Measurements from ENCODE around the gene SLC25A18. TPM values are rescaled to one million over a fixed set of nuclear protein-coding genes. Genes with fewer than 3 reads are reported as not detected.

The SLC25A18 gene
- total RNA-seq, 2 donors from 2014 or later = 2.1 to 4.9 TPM

GRCh38 chr22:17638432-17639246, 75.3 kb downstream of the SLC25A18 start, which contains the start of gene BCL2L13:
Gene BCL2L13 (plus strand): TSS chr22:17638757. CDS start chr22:17655712, 16,955 bp downstream.
- DNase-seq (peak; percentile 93 to 95 (median 94)), ATAC-seq (peak; percentile 98)
- Histone ChIP-seq H3K27me3 (no peaks in the 10 kb centered on the region), H3K36me3 (replicated peaks in 1 of 2; ENCODE audit: insufficient read depth in 1 of 2, low read depth in 2 of 2) (no peaks in the 10 kb centered on the region), H3K4me1 (peaks cover 21% of the 10 kb centered on the region), H3K4me3 (peak within 1 kb of the TSS; percentile 74 to 76), H3K9me3 (no peaks in the 10 kb centered on the region), H3K27ac (peak within 1 kb of the TSS; percentile 97 to 99 (median 98))
- peak in 4 of 7 experiments; percentile 22 to 29 (median 26) for TF ChIP-seq CTCF (IDR thresholded peaks at IDR 0.05)
- TF ChIP-seq POLR2A (IDR thresholded peaks at IDR 0.05) = peak; percentile 97 to 99 (median 99)
- 0 to 1% methylated on average over 20 to 69 of the region's 70 CpGs for WGBS, 2 donors
- intact Hi-C loops (cut with DNase I) = no loop called here

GRCh38 chr22:17639247-17639741, 76.0 kb downstream of the SLC25A18 start:
- Histone ChIP-seq H3K36me3 (replicated peaks in 1 of 2; ENCODE audit: insufficient read depth in 1 of 2, low read depth in 2 of 2) (no peaks in the 10 kb centered on the region), H3K4me3 (peak overlapping the region; percentile 74 to 76), H3K4me1 (peaks cover 21% of the 10 kb centered on the region), H3K9me3 (no peaks in the 10 kb centered on the region), H3K27ac (peak overlapping the region; percentile 97 to 99 (median 98)), H3K27me3 (no peaks in the 10 kb centered on the region)
- TF ChIP-seq POLR2A (IDR thresholded peaks at IDR 0.05) = no peak
- no peak for TF ChIP-seq CTCF (IDR thresholded peaks at IDR 0.05)
- WGBS, 2 donors = 2 to 3% methylated on average over 8 of the region's 8 CpGs
- ATAC-seq = peak; percentile 33
- peak; percentile 32 to 56 (median 36) for DNase-seq
- intact Hi-C loops (cut with DNase I) = no loop called here

Other genes starting within 250 kb of the SLC25A18 start
- gene CECR2, start 194.0 kb upstream of the SLC25A18 start, total RNA-seq = 1 to 10 TPM; 2.6 to 3.4 TPM
- 10 to 100 TPM; 38.1 to 58.7 TPM for gene ATP6V1E1, start 65.3 kb downstream of the SLC25A18 start, total RNA-seq
- 10 to 100 TPM; 19.8 to 35.0 TPM for gene BCL2L13, start 75.3 kb downstream of the SLC25A18 start, total RNA-seq
- gene BID, start 211.0 kb downstream of the SLC25A18 start, total RNA-seq = 1 to 10 TPM; 4.0 to 9.3 TPM